Activated CD8-positive, alpha-beta memory T cell treated with anti-CD3 and anti-CD28 coated beads, Interleukin-2, amount 50 U/mL, for 1 hour (primary cell): Measurements from ENCODE around the gene FAF1.
"Not testable (repeated sequence)": the region's sequence is repeated elsewhere in the genome, so short reads cannot be mapped to it uniquely, and the experiment has no call there.

ENCODE experiments used
- DNase-seq: peaks from one replicate; pipeline ENCODE4 v3.0.0-alpha.2; 2020; ENCODE audit errors: extremely low read depth

FAF1 gene

GRCh38 chr1:50851034-50851433 lies 109.0 kb downstream of the FAF1 start:
- no peak for DNase-seq

GRCh38 chr1:50847303-50847702 lies 112.8 kb downstream of the FAF1 start:
- no peak for DNase-seq

GRCh38 chr1:50846224-50846839 lies 113.7 kb downstream of the FAF1 start:
- DNase-seq = no peak

- no peak for DNase-seq
Measured at GRCh38 chr1:50841791-50842387, 118.2 kb downstream of the FAF1 start.

GRCh38 chr1:50836117-50836516 lies 124.0 kb downstream of the FAF1 start:
- DNase-seq = no peak

GRCh38 chr1:50833216-50833615 lies 126.9 kb downstream of the FAF1 start:
- no peak for DNase-seq

DNA sequence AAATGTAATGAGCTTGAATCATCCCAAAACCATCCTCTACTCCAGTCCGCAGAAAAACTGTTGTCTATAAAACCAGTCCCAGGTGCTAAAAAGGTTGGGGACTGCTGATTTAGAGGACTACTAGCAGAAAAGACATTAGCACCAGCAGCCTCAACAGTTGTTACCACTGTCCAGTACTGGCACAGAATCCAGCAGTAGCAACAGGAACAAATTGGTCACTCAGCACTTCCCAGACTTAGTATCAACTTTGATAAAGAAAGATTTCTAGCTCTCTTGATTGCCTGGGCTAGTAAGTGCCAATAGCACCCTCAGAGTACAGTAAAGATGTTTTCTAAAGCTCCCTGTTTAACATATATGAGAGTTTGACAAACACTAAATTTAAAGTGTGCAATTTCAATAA lies 127.9 kb downstream of the FAF1 start:
- no peak for DNase-seq

- no peak for DNase-seq
Measured at GRCh38 chr1:50831300-50832061, 128.6 kb downstream of the FAF1 start.

- DNase-seq = no peak
Measured at GRCh38 chr1:50830621-50831020, 129.4 kb downstream of the FAF1 start.

GRCh38 chr1:50829014-50829958 lies 130.8 kb downstream of the FAF1 start:
- DNase-seq = no peak

- DNase-seq = no peak
Measured at GRCh38 chr1:50827546-50827945, 132.5 kb downstream of the FAF1 start.

GRCh38 chr1:50826792-50827191 lies 133.3 kb downstream of the FAF1 start:
- DNase-seq = not testable (repeated sequence)

DNA sequence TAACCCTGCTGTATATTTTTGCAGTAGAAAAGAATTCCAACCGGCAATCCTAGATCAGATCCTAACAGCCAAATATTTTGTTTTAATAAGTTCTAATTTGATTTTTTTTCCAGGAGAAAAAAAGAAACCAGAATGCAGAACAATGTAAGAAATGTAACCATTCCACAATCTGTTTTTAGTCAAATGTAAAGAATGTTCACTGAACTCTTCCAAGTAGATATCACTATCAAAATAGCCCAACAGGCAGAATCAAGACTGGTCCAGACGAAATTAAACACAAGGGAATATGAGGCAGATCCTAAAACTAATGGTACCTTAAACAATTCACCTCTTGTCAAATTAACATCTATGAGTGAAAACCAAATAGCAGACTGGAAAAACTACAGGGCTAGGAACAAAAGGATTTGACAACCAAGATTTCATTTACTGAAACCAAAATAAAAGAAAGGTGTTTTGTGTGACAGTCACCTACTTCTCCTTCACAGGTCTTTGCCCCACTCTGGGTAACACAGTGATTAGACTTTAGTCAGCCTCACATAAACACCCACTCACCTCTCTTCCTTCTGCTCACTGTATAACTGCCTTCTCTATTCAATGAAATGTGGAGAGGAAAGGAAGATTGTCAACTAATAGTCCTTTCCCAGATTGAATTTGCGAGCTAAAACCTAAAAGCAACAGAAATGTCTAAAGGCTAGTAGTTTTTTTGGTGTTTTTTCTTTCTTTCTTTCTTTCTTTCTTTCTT lies 137.9 kb downstream of the FAF1 start:
- DNase-seq = no peak

- DNase-seq = no peak
Measured at GRCh38 chr1:50820545-50820944, 139.5 kb downstream of the FAF1 start.

- no peak for DNase-seq
Measured at GRCh38 chr1:50812346-50812745, 147.7 kb downstream of the FAF1 start.

- no peak for DNase-seq
Measured at GRCh38 chr1:50808296-50808695, 151.8 kb downstream of the FAF1 start.

DNA sequence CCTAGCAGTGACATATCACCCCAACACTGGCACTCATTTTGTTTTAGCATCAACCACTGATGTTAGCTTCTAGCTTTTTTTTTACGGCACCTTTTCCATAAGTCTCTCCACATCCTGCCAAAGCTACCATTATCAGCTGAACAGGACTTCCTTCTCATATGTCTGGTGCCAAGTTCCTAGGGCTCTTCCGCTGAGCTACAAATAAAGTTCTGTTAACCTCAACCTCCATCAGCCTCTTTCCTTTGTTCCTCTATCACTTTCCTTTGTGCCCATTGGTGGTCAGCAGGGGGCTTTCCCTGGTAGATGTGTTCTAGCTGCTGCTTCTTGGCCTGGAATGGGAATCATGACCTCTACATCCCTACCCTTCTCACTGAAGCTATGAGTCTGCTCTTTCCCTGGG lies 163.8 kb downstream of the FAF1 start:
- DNase-seq = no peak

DNA sequence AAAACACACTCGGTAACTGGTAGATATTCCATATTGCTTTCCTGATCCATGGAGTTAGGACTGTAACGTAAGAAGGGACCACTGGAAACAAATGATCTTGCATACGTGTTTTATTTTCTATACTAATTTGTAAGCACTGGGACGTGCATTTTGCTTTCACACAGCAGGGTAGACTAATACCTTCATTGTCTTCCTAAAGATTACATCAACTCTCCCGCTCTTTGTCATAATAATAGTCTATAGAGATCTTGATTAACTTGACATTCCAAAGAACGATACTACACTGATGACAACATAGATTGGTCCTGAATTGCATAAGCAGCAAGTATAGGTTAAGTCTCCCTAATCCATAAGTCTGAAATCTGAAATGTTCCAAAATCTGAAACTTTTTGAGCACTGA lies 166.5 kb downstream of the FAF1 start:
- no peak for DNase-seq

- DNase-seq = no peak
Measured at GRCh38 chr1:50787266-50787665, 172.8 kb downstream of the FAF1 start.

GRCh38 chr1:50783286-50783685 lies 176.8 kb downstream of the FAF1 start:
- DNase-seq = no peak

- DNase-seq = no peak
Measured at GRCh38 chr1:50780797-50781196, 179.3 kb downstream of the FAF1 start.
